GM23248 (cell line): ENCODE measurements around the gene ATP8A1.

Experiments
- EZH2 ChIP-seq: fragments of 200-600 bp; sonication (generic); IDR thresholded peaks from 2 replicates; pipeline ENCODE4 v1.6.1; 2018; ENCODE audit warnings: antibody characterized with exemption, mild to moderate bottlenecking; ENCODE audit not compliant: insufficient read depth, poor library complexity, severe bottlenecking
- EZH2phosphoT487 ChIP-seq: fragments of 200-600 bp; sonication (generic); IDR thresholded peaks from 2 replicates; pipeline ENCODE4 v1.6.1; 2018; ENCODE audit warnings: antibody characterized with exemption, moderate library complexity, mild to moderate bottlenecking, low read depth; ENCODE audit not compliant: insufficient read depth

GRCh38 chr4:42362591-42362990, 294.3 kb downstream of the ATP8A1 start:
- TF ChIP-seq EZH2: no peak
- no peak for TF ChIP-seq EZH2phosphoT487
